ENCODE data around the gene EPHB2. TPM values are rescaled to one million over a fixed set of nuclear protein-coding genes. Genes with fewer than 3 reads are reported as not detected.
"Not testable (repeated sequence)": the region's sequence is repeated elsewhere in the genome, so short reads cannot be mapped to it uniquely, and the experiment has no call there.

The EPHB2 gene
- total RNA-seq, 1 donor from 2014 or later = 130 TPM

DNA sequence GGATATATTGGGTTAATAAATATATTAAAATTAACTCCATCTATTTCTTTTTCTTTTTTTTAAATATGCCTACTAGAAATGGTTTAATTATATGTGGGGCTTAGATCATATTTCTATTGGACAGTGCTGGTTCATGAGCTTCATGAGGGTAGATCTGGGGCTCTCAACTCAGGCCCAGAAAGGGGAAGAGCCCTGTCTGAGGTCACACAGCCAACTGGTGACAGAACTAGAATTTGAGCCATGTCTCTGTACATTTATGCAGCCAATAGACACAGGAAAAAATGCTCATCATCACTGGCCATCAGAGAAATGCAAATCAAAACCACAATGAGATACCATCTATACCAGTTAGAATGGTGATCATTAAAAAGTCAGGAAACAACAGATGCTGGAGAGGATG lies 5.1 kb upstream of the EPHB2 start:
- no peaks in the 10 kb centered on the region for H3K27me3 Mint-ChIP-seq (ENCODE audit: low read depth)
- H3K9me3 Mint-ChIP-seq = no peaks in the 10 kb centered on the region
- no peak overlapping the region for H3K4me3 Mint-ChIP-seq
- H3K27ac Mint-ChIP-seq = no peak overlapping the region
- DNase-seq (ENCODE audit: low spot score in 2 of 2, unreplicated experiment in 2 of 2) = no peak
- H3K4me1 Mint-ChIP-seq = peaks cover 17% of the 10 kb centered on the region
- TF ChIP-seq, protein P1, sequence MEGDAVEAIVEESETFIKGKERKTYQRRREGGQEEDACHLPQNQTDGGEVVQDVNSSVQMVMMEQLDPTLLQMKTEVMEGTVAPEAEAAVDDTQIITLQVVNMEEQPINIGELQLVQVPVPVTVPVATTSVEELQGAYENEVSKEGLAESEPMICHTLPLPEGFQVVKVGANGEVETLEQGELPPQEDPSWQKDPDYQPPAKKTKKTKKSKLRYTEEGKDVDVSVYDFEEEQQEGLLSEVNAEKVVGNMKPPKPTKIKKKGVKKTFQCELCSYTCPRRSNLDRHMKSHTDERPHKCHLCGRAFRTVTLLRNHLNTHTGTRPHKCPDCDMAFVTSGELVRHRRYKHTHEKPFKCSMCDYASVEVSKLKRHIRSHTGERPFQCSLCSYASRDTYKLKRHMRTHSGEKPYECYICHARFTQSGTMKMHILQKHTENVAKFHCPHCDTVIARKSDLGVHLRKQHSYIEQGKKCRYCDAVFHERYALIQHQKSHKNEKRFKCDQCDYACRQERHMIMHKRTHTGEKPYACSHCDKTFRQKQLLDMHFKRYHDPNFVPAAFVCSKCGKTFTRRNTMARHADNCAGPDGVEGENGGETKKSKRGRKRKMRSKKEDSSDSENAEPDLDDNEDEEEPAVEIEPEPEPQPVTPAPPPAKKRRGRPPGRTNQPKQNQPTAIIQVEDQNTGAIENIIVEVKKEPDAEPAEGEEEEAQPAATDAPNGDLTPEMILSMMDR (IDR thresholded peaks at IDR 0.05; ENCODE audit: unreplicated experiment) = no peak
- H3K36me3 Mint-ChIP-seq = no peaks in the 10 kb centered on the region

DNA sequence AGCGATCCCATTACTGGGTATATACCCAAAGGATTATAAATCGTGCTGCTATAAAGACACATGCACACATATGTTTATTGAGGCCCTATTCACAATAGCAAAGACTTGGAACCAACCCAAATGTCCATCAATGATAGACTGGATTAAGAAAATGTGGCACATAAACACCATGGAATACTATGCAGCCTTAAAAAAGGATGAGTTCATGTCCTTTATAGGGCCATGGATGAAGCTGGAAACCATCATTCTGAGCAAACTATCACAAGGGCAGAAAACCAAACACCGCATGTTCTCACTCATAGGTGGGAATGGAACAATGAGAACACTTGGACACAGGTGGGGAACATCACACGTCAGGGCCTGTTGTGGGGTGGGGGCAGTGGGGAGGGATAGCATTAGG lies 4.5 kb upstream of the EPHB2 start:
- not testable (repeated sequence) for H3K4me3 Mint-ChIP-seq; H3K9me3 Mint-ChIP-seq; H3K27ac Mint-ChIP-seq; DNase-seq (ENCODE audit: low spot score in 2 of 2, unreplicated experiment in 2 of 2); H3K36me3 Mint-ChIP-seq; H3K27me3 Mint-ChIP-seq (ENCODE audit: low read depth)
- peaks cover 17% of the 10 kb centered on the region for H3K4me1 Mint-ChIP-seq

DNA sequence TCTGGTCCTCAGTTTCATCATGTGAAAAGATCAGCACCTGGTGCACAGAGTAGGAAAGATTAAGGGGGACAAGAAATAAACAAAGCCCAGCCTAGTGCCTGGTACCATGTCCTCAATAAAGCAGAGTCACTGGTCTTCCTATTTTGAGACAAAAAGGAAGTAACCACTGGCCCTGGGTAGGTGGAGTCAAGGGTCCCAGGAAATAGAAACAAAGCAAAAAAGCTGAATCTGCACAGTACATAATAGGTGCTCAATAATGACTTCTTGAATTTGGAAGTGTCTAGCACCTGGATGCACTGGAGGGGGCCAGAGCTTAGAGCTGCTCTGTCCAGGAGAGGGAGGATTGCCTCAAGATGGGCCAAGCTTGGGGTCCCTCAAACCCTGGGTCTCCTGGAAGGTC lies 1.9 kb upstream of the EPHB2 start:
- Mint-ChIP-seq H3K27ac (no peak overlapping the region), H3K4me3 (peak overlapping the region; percentile 20), H3K9me3 (no peaks in the 10 kb centered on the region), H3K36me3 (no peaks in the 10 kb centered on the region), H3K27me3 (ENCODE audit: low read depth) (no peaks in the 10 kb centered on the region), H3K4me1 (peaks cover 39% of the 10 kb centered on the region)
- no peak for DNase-seq (ENCODE audit: low spot score in 2 of 2, unreplicated experiment in 2 of 2)
- TF ChIP-seq, protein P1 (IDR thresholded peaks at IDR 0.05; ENCODE audit: unreplicated experiment) = no peak

DNA sequence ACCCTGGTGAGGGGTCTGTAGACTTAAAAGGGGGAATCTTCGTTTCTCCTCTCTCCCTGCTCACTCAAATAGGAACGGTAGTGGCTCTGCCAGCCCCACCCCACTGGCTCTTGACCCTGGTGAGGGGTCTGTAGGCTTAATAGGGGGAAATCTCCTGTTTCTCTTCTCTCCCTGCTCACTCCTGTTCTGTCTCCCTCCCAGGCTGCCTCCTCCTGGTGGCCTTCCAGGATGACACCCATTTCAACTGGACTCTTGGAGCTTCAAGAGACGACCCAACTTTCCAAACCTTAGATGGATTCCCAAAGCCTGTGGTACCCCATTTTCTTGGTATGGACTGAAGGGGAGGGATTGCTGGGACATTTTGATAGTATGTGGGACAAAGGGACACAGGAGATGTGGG lies 1.4 kb upstream of the EPHB2 start:
- TF ChIP-seq, protein P1 (IDR thresholded peaks at IDR 0.05; ENCODE audit: unreplicated experiment) = peak; percentile 54
- H3K4me1 Mint-ChIP-seq = peaks cover 43% of the 10 kb centered on the region
- no peaks in the 10 kb centered on the region for H3K9me3 Mint-ChIP-seq
- no peaks in the 10 kb centered on the region for H3K36me3 Mint-ChIP-seq
- H3K4me3 Mint-ChIP-seq = peak overlapping the region; percentile 74
- H3K27me3 Mint-ChIP-seq (ENCODE audit: low read depth) = no peaks in the 10 kb centered on the region
- H3K27ac Mint-ChIP-seq = no peak overlapping the region
- no peak for DNase-seq (ENCODE audit: low spot score in 2 of 2, unreplicated experiment in 2 of 2)

DNA sequence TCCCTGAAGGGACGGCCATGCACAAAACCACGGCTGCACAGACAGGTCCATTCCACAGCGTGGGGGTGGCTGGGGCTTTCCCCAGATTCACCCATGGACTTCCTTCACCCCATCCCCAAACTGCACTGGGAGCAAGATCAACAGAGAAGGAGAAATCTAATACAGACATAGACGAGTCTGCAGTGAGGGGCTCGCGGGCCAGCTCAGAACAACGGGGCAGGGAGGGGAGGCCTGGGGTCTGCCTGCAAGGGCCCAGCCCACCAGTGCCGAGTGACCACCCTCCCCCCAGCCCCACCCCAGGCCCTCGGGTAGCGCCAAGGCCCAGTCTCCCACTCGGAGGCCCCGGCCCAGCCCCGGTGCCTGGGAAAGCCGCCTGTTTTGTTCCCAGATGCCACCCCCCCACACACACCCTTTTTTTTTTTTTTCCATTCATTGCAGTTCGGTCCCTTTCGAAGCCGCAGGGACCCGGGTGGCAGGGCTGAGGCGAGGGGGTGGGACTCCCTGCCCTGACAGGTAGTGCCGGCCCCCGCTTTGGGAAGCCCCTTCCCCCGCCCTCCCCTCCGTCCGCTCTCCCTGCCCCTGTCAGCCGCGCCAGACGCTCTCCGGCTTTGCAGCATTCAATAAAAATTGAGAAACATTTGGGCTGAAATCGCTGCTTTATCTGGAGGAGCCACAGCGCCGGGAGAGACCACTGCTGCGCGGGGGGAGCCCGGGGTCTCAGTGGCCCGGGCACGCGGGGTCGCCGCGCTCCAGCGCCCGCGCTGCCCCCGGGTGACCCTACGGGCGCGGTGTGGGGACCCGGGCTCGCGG lies 543 bp upstream of the EPHB2 start:
- TF ChIP-seq, protein P1 (IDR thresholded peaks at IDR 0.05; ENCODE audit: unreplicated experiment) = no peak
- H3K27me3 Mint-ChIP-seq (ENCODE audit: low read depth) = no peaks in the 10 kb centered on the region
- peak overlapping the region; percentile 74 for H3K4me3 Mint-ChIP-seq
- peak; percentile 75 to 80 for DNase-seq (ENCODE audit: low spot score in 2 of 2, unreplicated experiment in 2 of 2)
- peaks cover 48% of the 10 kb centered on the region for H3K4me1 Mint-ChIP-seq
- H3K9me3 Mint-ChIP-seq = no peaks in the 10 kb centered on the region
- H3K36me3 Mint-ChIP-seq = no peaks in the 10 kb centered on the region
- H3K27ac Mint-ChIP-seq = peak overlapping the region; percentile 93

DNA sequence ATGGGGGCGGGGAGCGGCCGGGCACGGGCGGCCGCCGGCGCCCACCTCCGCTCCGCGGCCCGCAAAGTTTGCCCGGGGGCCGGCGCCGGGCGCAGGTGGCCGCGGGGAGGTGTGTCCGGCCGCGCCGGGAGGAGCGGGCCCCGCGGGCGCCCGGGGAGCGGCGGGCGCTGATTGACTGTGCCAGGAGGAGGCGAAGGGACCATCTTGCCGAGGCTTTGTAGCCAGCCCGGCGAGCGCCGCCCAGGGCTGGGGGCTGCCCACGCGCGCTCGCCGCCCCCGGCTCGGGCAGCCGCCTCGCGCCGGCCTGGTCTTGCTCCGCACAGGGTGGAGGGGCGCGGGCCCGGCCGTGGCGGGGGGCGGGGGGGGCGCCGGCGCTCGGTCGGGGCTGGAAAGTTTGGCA lies 432 bp downstream of the EPHB2 start:
- TF ChIP-seq, protein P1 (IDR thresholded peaks at IDR 0.05; ENCODE audit: unreplicated experiment) = no peak
- peaks cover 57% of the 10 kb centered on the region for H3K4me1 Mint-ChIP-seq
- H3K9me3 Mint-ChIP-seq = no peaks in the 10 kb centered on the region
- DNase-seq (ENCODE audit: low spot score in 2 of 2, unreplicated experiment in 2 of 2) = no peak
- no peaks in the 10 kb centered on the region for H3K27me3 Mint-ChIP-seq (ENCODE audit: low read depth)
- no peak overlapping the region for H3K27ac Mint-ChIP-seq
- H3K36me3 Mint-ChIP-seq = no peaks in the 10 kb centered on the region
- H3K4me3 Mint-ChIP-seq = no peak overlapping the region
